ENCODE data around the gene TMEM176B.

The TMEM176B gene

DNA sequence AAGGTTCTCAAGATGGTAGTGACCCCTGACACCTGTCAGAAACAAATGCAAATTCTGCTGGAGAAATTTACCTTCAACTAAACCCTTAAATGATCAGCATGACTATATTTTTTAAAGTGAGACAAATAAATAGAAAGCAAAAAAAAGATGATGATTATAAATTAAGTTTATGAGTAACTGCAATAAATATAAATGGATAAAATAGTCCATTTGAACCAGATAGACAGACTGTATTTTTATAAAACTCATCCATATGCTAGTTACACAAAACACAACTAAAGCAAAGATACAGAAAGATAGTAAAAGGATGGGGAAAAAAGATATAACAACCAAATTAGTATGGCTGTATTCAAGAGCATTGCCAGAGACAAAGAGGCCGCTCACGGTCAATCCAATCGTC, 6.3 kb upstream of the TMEM176B start:
- no peak for TF ChIP-seq CTCF (IDR thresholded peaks at IDR 0.05; ENCODE audit: insufficient read depth, low read depth, low read length, missing control alignments)
- DNase-seq (ENCODE audit: low read depth), result no peak
- no peak overlapping the region for H3K4me3 ChIP-seq (ENCODE audit: low read depth, low read length)

DNA sequence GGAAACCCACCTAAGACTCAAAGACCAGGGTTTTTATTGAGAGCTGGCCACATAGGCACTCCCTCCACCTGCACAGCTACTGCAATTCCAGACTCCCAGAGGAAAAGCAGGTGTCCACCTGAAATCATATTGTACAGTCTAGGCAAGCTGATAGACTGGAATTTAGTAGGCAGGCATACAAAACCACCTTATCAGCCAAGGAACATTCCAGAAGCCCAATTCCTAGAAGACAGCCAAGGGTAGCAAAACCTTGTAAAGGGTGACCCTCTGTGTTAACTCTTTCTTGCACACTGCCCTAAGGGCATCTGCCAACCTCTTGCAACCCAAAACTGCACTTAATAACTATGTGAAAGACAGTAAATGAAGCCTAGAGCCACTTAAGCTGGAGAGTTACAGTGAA, 5.7 kb upstream of the TMEM176B start:
- TF ChIP-seq CTCF (IDR thresholded peaks at IDR 0.05; ENCODE audit: insufficient read depth, low read depth, low read length, missing control alignments), result no peak
- H3K4me3 ChIP-seq (ENCODE audit: low read depth, low read length), result no peak overlapping the region
- no peak for DNase-seq (ENCODE audit: low read depth)

DNA sequence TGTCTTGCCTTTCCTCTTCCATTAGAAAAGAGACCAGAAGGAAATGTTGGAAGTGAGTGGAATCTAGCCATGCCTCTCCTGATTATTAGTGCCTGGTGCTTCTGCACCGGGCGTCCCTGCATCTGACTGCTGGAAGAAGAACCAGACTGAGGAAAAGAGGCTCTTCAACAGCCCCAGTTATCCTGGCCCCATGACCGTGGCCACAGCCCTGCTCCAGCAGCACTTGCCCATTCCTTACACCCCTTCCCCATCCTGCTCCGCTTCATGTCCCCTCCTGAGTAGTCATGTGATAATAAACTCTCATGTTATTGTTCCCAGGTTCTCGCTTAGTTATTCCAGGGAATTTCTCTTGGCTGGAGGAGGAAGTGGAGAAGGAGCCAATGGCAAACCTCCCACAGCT, 4.6 kb upstream of the TMEM176B start:
- no peak for DNase-seq (ENCODE audit: low read depth)
- no peak for TF ChIP-seq CTCF (IDR thresholded peaks at IDR 0.05; ENCODE audit: insufficient read depth, low read depth, low read length, missing control alignments)
- no peak overlapping the region for H3K4me3 ChIP-seq (ENCODE audit: low read depth, low read length)

- no peak for TF ChIP-seq CTCF (IDR thresholded peaks at IDR 0.05; ENCODE audit: insufficient read depth, low read depth, low read length, missing control alignments)
- DNase-seq (ENCODE audit: low read depth), result no peak
- no peak overlapping the region for H3K4me3 ChIP-seq (ENCODE audit: low read depth, low read length)
Measured at GRCh38 chr7:150803161-150803860, 3.1 kb upstream of the TMEM176B start.

- no peak for DNase-seq (ENCODE audit: low read depth)
- no peak overlapping the region for H3K4me3 ChIP-seq (ENCODE audit: low read depth, low read length)
- TF ChIP-seq CTCF (IDR thresholded peaks at IDR 0.05; ENCODE audit: insufficient read depth, low read depth, low read length, missing control alignments), result no peak
Measured at GRCh38 chr7:150801946-150802771, 2.0 kb upstream of the TMEM176B start.

- no peak overlapping the region for H3K4me3 ChIP-seq (ENCODE audit: low read depth, low read length)
- no peak for TF ChIP-seq CTCF (IDR thresholded peaks at IDR 0.05; ENCODE audit: insufficient read depth, low read depth, low read length, missing control alignments)
Measured at GRCh38 chr7:150801242-150801945, 1.2 kb upstream of the TMEM176B start.

More at GRCh38 chr7:150801242-150801945, 1.2 kb upstream of the TMEM176B start:
- no peak for DNase-seq (ENCODE audit: low read depth)
